ENCODE measurements around the gene ANAPC5.
A peak's percentile ranks its signal among the peaks of the same experiment; 100 is the strongest.

ANAPC5 gene

DNA sequence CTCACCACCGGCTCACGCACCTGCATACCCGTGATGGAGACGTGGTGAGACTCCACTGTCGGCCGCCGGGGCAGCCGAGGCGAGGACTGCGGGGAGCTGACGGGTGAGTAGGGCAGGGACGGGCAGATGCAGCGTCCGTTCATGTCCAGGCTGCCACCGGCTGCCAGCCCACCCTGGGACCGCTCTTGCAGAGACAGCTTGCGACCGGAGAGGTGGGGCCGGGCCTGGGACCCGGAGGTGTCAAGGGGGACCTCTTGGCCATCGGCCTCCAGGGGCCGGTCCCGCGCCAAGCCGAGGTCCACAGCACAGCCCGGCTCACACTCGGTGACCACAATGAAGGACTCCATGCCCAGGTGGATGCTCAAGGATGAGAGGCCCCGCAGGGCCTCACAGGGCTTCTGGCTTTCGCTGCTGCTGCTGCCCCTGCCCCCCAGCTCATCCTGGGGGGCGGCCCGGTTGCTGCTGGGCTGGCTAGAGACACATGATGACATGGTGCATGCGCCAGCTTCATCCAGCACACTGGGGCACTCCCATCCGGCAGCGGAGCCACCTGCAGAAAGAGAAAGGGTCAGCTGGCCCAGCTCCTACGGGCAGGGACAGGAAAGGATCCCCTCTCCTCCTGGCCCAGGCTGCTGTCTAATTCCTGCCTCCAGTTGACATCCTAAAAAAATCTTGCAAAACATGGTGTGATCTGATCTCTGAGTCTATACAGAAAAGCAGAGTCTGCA is 78.0 kb downstream of the ANAPC5 start:
- Mint-ChIP-seq H3K27ac (no peak overlapping the region), H3K36me3 (peaks cover 49% of the 10 kb centered on the region), H3K4me3 (no peak overlapping the region), H3K9me3 (no peaks in the 10 kb centered on the region), H3K4me1 (peaks cover 20% of the 10 kb centered on the region), H3K27me3 (no peaks in the 10 kb centered on the region)
- ATAC-seq: peak; percentile 31

DNA sequence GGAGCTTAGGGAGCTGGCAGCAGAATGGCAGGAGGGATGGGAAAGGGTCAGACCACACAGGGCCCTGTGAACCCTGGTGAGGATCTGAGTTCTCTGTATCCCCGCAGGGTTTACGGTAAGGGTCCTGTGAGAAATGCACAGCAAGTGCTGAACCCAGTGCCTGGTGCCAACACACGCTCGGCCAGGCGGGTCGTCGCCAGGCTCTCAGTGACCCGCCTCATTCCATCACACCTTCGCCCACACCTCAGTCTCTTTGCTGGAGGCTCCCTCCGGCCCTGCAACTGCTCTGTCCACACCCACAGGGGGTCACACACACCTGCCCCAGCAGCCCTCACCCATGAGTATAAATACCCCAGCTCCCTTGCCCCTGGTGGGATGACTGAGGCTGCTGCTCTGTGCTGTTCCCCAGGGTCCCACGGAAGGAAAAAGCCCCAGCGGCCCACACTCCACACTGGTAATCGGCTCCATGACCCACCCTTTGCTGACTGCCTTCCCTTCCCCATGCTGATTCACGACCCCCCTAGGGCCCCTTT is 78.8 kb downstream of the ANAPC5 start:
- Mint-ChIP-seq H3K36me3 (peaks cover 56% of the 10 kb centered on the region), H3K27ac (no peak overlapping the region), H3K9me3 (no peaks in the 10 kb centered on the region), H3K4me1 (peaks cover 17% of the 10 kb centered on the region), H3K27me3 (no peaks in the 10 kb centered on the region), H3K4me3 (no peak overlapping the region)
- ATAC-seq: no peak

DNA sequence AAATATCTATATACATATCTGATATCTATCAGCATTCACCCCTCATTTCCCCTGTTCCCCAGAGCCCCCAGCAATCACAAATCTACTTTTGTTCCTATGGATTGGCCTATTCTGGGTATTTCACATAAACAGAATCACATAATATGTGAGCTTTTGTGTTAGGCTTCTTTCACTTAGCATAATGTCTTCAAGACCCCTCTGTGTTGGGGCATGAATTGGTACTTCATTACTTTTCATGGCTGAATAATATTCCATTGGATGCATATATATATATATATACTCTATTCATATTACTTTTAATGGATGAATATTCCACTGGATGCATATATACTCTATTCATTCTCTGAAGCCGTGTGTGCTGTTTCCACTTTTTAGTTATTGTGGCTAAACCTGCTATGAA is 84.4 kb downstream of the ANAPC5 start:
- H3K36me3 Mint-ChIP-seq: peaks cover 62% of the 10 kb centered on the region
- no peaks in the 10 kb centered on the region for H3K9me3 Mint-ChIP-seq
- H3K27me3 Mint-ChIP-seq: no peaks in the 10 kb centered on the region
- H3K27ac Mint-ChIP-seq: no peak overlapping the region
- H3K4me1 Mint-ChIP-seq: no peaks in the 10 kb centered on the region
- ATAC-seq: no peak
- H3K4me3 Mint-ChIP-seq: no peak overlapping the region

DNA sequence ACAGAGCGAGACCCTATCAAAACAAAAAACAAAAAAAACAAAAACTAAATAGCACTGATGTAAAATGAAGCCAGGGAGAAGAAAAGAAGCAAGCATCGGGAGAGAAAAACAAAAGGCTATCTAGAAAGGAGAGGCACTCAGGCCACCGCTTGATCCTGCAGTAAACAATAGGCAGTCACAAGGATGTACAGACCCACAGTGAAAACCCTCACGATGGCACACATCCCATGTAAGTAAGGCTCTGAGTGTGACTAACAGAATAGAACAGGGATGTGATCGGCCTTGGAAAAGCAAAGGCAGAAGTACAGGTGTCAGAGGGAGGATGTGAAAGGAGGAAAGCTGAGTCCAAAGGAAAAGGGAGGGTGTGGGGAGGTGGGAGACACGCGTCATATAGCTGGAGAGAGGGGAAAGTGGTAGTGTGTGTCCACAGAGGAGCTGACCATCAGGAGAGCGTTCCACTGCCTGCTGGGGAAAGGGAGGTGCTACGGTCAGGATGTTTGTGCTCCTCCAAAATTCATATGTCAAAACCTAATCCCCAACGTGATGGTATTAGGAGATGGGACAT is 87.2 kb downstream of the ANAPC5 start:
- peaks cover 64% of the 10 kb centered on the region for H3K36me3 Mint-ChIP-seq
- H3K9me3 Mint-ChIP-seq: no peaks in the 10 kb centered on the region
- no peak for ATAC-seq
- H3K4me1 Mint-ChIP-seq: no peaks in the 10 kb centered on the region
- H3K27ac Mint-ChIP-seq: no peak overlapping the region
- no peaks in the 10 kb centered on the region for H3K27me3 Mint-ChIP-seq
- no peak overlapping the region for H3K4me3 Mint-ChIP-seq

DNA sequence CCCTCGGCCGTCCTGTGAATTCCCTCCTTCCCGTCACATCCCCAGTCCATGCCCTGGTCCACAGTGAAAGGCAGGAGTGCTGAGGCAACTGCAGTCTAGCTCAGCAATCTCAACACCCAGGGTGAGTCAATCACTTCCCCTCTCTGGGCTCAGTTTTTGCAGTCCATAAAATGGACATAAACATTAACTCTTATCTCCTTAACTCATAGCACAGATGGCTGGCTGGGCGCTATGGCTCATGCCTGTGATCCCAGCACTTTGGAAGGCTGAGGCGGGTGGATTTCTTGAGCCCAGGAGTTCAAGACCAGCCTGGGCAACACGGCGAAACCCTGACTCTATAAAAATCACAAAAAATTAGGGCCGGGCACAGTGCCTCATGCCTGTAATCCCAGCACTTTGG is 88.1 kb downstream of the ANAPC5 start:
- H3K36me3 Mint-ChIP-seq: peaks cover 67% of the 10 kb centered on the region

DNA sequence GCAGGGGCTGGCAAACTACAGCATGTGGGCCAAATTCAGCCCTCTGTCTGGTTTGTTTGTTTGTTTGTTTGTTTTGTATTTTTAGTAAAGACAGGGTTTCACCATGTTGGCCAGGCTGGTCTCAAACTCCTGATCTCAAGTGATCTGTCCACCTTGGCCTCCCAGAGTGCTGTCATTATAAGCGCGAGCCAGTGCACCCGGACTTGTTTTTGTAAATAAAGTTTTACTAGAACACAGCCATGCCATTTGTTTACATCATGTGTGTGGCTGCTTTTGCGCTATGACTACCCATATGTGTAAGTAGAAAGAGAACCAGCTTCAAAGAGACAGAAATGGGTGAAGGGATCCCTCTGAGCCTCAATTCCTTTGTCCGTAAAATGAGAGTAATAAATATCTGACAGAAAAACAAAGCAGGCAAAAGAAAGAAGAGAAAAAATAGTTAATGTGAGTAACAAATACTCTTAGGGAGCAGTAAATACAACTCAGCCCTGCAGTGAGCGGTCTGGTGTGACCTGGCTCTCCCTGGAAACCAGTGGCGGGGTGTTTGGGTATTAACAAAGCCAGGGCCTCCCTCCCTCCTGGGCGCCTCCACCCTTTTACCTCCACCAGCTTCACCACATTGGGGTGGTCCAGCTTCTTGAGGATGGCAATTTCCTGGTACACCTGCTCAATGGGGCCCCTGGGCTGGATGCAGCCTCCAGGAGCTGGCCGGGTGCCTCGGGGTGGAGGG is 88.8 kb downstream of the ANAPC5 start:
- Mint-ChIP-seq H3K27ac (no peak overlapping the region), H3K27me3 (no peaks in the 10 kb centered on the region), H3K4me3 (no peak overlapping the region), H3K9me3 (no peaks in the 10 kb centered on the region), H3K4me1 (peaks cover 10% of the 10 kb centered on the region), H3K36me3 (peaks cover 67% of the 10 kb centered on the region)
- no peak for ATAC-seq

More for the DNA sequence above, 88.1 kb downstream of the ANAPC5 start:
- H3K9me3 Mint-ChIP-seq: no peaks in the 10 kb centered on the region
- H3K27me3 Mint-ChIP-seq: no peaks in the 10 kb centered on the region
- H3K4me3 Mint-ChIP-seq: no peak overlapping the region
- H3K27ac Mint-ChIP-seq: no peak overlapping the region
- H3K4me1 Mint-ChIP-seq: peaks cover 2% of the 10 kb centered on the region
- ATAC-seq: no peak

DNA sequence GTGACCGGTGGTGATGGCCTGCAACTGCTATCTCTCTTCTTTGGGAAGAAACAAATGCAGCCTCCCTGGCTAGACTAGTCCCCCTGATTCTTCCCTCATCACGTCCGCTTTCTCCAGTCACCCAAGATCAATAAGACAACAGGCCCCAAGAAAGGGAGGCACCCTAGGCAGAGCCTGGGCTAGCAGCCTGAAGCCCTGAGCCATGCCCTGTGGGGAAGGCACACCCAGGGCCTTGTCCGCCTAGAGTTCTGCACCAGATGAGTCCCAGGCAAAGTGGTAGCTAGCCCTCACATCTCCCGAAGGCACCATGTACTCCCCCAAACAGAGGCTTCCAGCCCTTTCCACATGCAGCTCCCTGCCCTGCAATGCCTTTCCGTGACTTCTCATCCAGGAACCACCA is 90.8 kb downstream of the ANAPC5 start:
- Mint-ChIP-seq H3K36me3 (peaks cover 67% of the 10 kb centered on the region), H3K4me3 (no peak overlapping the region), H3K9me3 (no peaks in the 10 kb centered on the region), H3K4me1 (peaks cover 12% of the 10 kb centered on the region), H3K27me3 (no peaks in the 10 kb centered on the region), H3K27ac (no peak overlapping the region)
- no peak for ATAC-seq

DNA sequence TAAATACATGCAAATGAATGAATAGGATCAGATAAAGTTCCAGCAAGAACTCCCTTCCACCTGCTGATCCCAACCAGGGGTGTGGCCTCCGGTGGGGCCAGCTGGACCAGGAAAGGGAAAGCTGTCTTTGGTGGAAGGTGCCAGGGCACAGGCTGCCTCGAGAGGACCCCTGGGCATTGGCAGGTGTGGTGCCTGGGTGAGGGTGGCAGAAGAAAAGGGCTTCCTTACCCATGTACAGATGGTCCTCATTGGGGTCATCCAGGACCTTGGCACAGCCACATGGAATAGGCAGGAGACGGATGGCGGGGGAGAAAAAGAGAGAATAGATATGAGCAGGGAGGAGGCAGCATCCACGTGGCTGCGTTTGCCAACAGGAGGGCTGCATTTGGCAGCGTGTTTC is 92.1 kb downstream of the ANAPC5 start:
- Mint-ChIP-seq H3K9me3 (no peaks in the 10 kb centered on the region), H3K27ac (no peak overlapping the region), H3K36me3 (peaks cover 67% of the 10 kb centered on the region), H3K4me1 (peaks cover 12% of the 10 kb centered on the region), H3K4me3 (no peak overlapping the region), H3K27me3 (no peaks in the 10 kb centered on the region)
- ATAC-seq: no peak

DNA sequence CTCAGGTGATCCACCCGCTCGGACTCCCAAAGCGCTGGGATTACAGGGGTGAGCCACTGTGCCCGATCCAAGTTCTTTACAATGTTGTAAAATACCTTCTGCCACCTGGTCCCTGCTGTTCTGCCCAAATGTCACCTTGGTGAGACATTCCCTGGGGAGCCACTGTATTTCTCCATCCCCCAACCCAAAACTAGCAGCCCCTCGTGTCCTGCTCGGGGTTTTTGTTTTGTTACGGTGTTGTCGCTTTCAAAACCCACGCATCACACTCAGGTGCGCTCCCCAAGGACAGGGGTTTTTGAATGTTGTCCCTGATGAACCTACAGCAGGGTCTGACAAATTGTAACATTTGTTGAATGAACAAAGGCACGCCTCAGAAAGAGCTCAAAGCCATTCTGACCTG is 93.1 kb downstream of the ANAPC5 start:
- no peaks in the 10 kb centered on the region for H3K27me3 Mint-ChIP-seq
- no peak for ATAC-seq
- peaks cover 70% of the 10 kb centered on the region for H3K36me3 Mint-ChIP-seq
- no peak overlapping the region for H3K27ac Mint-ChIP-seq
- no peaks in the 10 kb centered on the region for H3K9me3 Mint-ChIP-seq
- H3K4me1 Mint-ChIP-seq: peaks cover 12% of the 10 kb centered on the region
- no peak overlapping the region for H3K4me3 Mint-ChIP-seq

Measured in stimulated activated memory B cell treated with anti-CD40 and anti-IgM and Interleukin-4, amounts not matched to agents 10 μg/mL and 1 μg/mL and 100 μg/mL, for 72 hours (primary cell).